Fibroblast of lung (primary cell): ENCODE measurements around the gene AGAP6. TPM values are rescaled to one million over a fixed set of nuclear protein-coding genes. Genes with fewer than 3 reads are reported as not detected.
"Not testable (repeated sequence)": the region's sequence is repeated elsewhere in the genome, so short reads cannot be mapped to it uniquely, and the experiment has no call there.

Experiments used
- DNase-seq, 2 donors: peaks; one replicate each; pipeline versions ENCODE4 v3.0.0 to v3.0.0-alpha.2; 2010; ENCODE audit warnings: low read depth in 2 of 2
- H2AFZ ChIP-seq: 2 replicates; pipeline ENCODE4 v1.5.1; 2012; ENCODE audit warnings: low read length, control low read depth, inconsistent platforms
- H3K27ac ChIP-seq: 2 replicates; pipeline ENCODE4 v1.5.1; 2011; ENCODE audit warnings: low read length, control low read depth; ENCODE audit not compliant: insufficient read depth
- H3K27me3 ChIP-seq: 2 replicates; pipeline ENCODE4 v1.5.1; 2011; ENCODE audit warnings: mild to moderate bottlenecking, low read length; ENCODE audit not compliant: control insufficient read depth, insufficient read depth
- H3K36me3 ChIP-seq: 2 replicates; pipeline ENCODE4 v1.5.1; 2011; ENCODE audit warnings: low read length; ENCODE audit not compliant: control insufficient read depth, insufficient read depth
- H3K4me1 ChIP-seq: 2 replicates; pipeline ENCODE4 v1.5.1; 2011; ENCODE audit warnings: low read length; ENCODE audit not compliant: control insufficient read depth, insufficient read depth; ENCODE audit errors: extremely low read depth
- H3K4me2 ChIP-seq: 2 replicates; pipeline ENCODE4 v1.5.1; 2011; ENCODE audit warnings: low read length, control low read depth; ENCODE audit not compliant: insufficient read depth; ENCODE audit errors: extremely low read depth
- H3K4me3 ChIP-seq, 4 experiments: fragments of 200-600 bp in 1 of 4; sonication (generic) in 1 of 4; replicated peaks in 1 of 4; 2 replicates each; pipeline ENCODE4 v1.5.1; 2011 to 2016; ENCODE audit warnings: low read length in 4 of 4, low read depth in 3 of 4, mild to moderate bottlenecking in 3 of 4, control low read depth in 2 of 4, inconsistent platforms in 1 of 4, mixed read lengths in 1 of 4; ENCODE audit not compliant: insufficient read depth in 1 of 4; ENCODE audit errors: control extremely low read depth in 1 of 4
- H3K79me2 ChIP-seq: 2 replicates; pipeline ENCODE4 v1.5.1; 2012; ENCODE audit warnings: mild to moderate bottlenecking, low read length, inconsistent platforms; ENCODE audit not compliant: control insufficient read depth, insufficient read depth
- H3K9ac ChIP-seq: 2 replicates; pipeline ENCODE4 v1.5.1; 2011; ENCODE audit warnings: mild to moderate bottlenecking, low read length, control low read depth; ENCODE audit not compliant: insufficient read depth
- H3K9me3 ChIP-seq: 2 replicates; pipeline ENCODE4 v1.5.1; 2012; ENCODE audit warnings: low read depth, low read length; ENCODE audit not compliant: control insufficient read depth, insufficient read depth
- H4K20me1 ChIP-seq: 2 replicates; pipeline ENCODE4 v1.5.1; 2011; ENCODE audit warnings: low read length; ENCODE audit not compliant: control insufficient read depth, insufficient read depth; ENCODE audit errors: extremely low read depth
- polyA plus RNA-seq, 2 donors: library from polyadenylated mRNA; depleted of rRNA in 1 of 2; stranded (reverse) in 1 of 2; unstranded in 1 of 2; fragments of >200 nt; gene quantifications; 2 replicates each; pipeline ENCODE4 v1.2.1, GENCODE V29; 2011 to 2012; ENCODE audit warnings: missing spikeins in 1 of 2
- total RNA-seq: library from RNA; depleted of rRNA; stranded (reverse); fragments of >200 nt; gene quantifications from 2 replicates; pipeline ENCODE4 v1.2.1, GENCODE V29; 2014

The AGAP6 gene
- total and polyA plus RNA-seq, 2 donors (not counting 1 experiment from before 2014, with no cell fraction given) = 2.6 to 5.8 TPM

GRCh38 chr10:50047594-50047993, 59.4 kb downstream of the AGAP6 start:
- H2AFZ ChIP-seq, H3K79me2 ChIP-seq, H3K27ac ChIP-seq, H3K4me3 ChIP-seq, H3K4me1 ChIP-seq, H3K4me2 ChIP-seq, H3K27me3 ChIP-seq, H3K9me3 ChIP-seq, H4K20me1 ChIP-seq, DNase-seq, H3K36me3 ChIP-seq, H3K9ac ChIP-seq: not testable (repeated sequence)

- H3K4me2 ChIP-seq = peak overlapping the region; percentile 23
Observed at GRCh38 chr10:50051995-50052660, 63.9 kb downstream of the AGAP6 start.

GRCh38 chr10:50052778-50053376, 64.7 kb downstream of the AGAP6 start:
- H3K9me3 ChIP-seq, H3K4me2 ChIP-seq, H3K4me3 ChIP-seq, H2AFZ ChIP-seq, H3K79me2 ChIP-seq, H3K4me1 ChIP-seq, DNase-seq, H3K27ac ChIP-seq, H3K9ac ChIP-seq, H3K36me3 ChIP-seq, H4K20me1 ChIP-seq, H3K27me3 ChIP-seq: not testable (repeated sequence)

More at GRCh38 chr10:50051995-50052660, 63.9 kb downstream of the AGAP6 start:
- H3K27me3 ChIP-seq, H3K9me3 ChIP-seq, H3K27ac ChIP-seq, H3K79me2 ChIP-seq, H3K9ac ChIP-seq, H3K4me1 ChIP-seq, H4K20me1 ChIP-seq, H3K36me3 ChIP-seq: not testable (repeated sequence)
- Histone ChIP-seq H2AFZ (peak overlapping the region; percentile 26), H3K4me3 (peak overlapping the region in 2 of 4 experiments; percentile 34 to 36)
- DNase-seq = peak; percentile 60 to 71

DNA sequence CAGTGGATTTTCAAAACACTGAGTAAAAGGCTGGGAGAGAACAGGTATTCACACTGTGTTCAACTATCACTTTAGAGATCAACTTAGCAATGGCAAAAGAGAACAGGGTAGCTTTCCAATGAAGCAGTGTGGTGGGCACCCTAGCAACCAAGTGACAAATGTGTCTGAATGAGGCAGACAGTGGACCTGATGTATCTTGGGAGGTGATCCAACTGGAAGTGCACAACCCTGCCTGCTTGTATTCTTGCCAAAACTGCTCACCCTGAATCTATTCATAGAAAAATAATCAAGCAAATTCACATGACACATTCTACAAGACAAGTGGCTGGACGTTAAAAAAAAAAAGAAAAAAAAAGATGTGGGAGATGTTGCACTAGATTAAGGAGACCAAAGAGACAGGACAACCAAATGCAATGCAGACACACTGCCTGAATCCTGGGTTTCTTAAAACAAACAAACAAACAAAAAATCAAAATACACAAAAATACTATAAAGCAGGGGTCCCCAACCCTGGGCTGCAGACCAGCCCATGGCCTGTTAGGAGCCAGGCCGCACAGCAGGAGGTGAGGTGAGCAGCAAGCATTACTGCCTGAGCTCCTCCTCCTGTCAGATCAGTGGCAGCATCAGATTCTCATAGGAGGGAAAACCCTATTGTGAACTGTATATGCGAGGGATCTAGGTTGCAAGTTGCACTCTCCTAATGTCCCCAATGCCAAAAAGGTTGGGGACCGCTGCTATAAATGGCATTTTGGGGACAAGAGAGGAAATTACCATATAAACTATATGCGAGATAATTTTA, 67.5 kb downstream of the AGAP6 start:
- not testable (repeated sequence) for H3K4me2 ChIP-seq, H3K9me3 ChIP-seq
- peak in 1 of 2 donors; percentile 45 for DNase-seq

GRCh38 chr10:50056654-50057053, 68.4 kb downstream of the AGAP6 start:
- H3K4me2 ChIP-seq, H4K20me1 ChIP-seq: not testable (repeated sequence)
- DNase-seq = peak in 1 of 2 donors; percentile 60

More for the DNA sequence above, 67.5 kb downstream of the AGAP6 start:
- not testable (repeated sequence) for H2AFZ ChIP-seq, H4K20me1 ChIP-seq, H3K4me3 ChIP-seq, H3K27ac ChIP-seq, H3K4me1 ChIP-seq, H3K79me2 ChIP-seq, H3K9ac ChIP-seq, H3K36me3 ChIP-seq, H3K27me3 ChIP-seq

GRCh38 chr10:50058727-50059126, 70.5 kb downstream of the AGAP6 start:
- not testable (repeated sequence) for H3K9me3 ChIP-seq, H3K79me2 ChIP-seq, H3K27ac ChIP-seq, H4K20me1 ChIP-seq, H3K4me3 ChIP-seq, H2AFZ ChIP-seq, H3K9ac ChIP-seq, DNase-seq, H3K27me3 ChIP-seq, H3K4me1 ChIP-seq, H3K36me3 ChIP-seq, H3K4me2 ChIP-seq

More at GRCh38 chr10:50056654-50057053, 68.4 kb downstream of the AGAP6 start:
- H2AFZ ChIP-seq, H3K4me1 ChIP-seq, H3K36me3 ChIP-seq, H3K4me3 ChIP-seq, H3K9ac ChIP-seq, H3K79me2 ChIP-seq, H3K27ac ChIP-seq, H3K27me3 ChIP-seq, H3K9me3 ChIP-seq: not testable (repeated sequence)
